BE2C (cell line): Measurements from ENCODE around the gene AHI1.

Source experiments
- DNase-seq: peaks from one replicate; pipeline ENCODE4 v3.0.0-alpha.2; 2020
- H3K27me3 ChIP-seq: fragments of 250-450 bp; sonication (Bioruptor Pico); 2 replicates; pipeline ENCODE4 v1.5.1; 2020; ENCODE audit warnings: mild to moderate bottlenecking
- H3K36me3 ChIP-seq: fragments of 250-450 bp; sonication (Bioruptor Pico); 2 replicates; pipeline ENCODE4 v1.5.1; 2020; ENCODE audit warnings: mild to moderate bottlenecking
- H3K4me1 ChIP-seq: fragments of 250-450 bp; sonication (Bioruptor Pico); 2 replicates; pipeline ENCODE4 v1.5.1; 2020
- H3K4me3 ChIP-seq: 2 replicates; pipeline ENCODE4 v1.5.1; 2011; ENCODE audit warnings: low read depth, low read length
- H3K9me3 ChIP-seq: fragments of 250-450 bp; sonication (Bioruptor Pico); 2 replicates; pipeline ENCODE4 v1.5.1; 2020
- TF ChIP-seq, protein P1 (sequence below): IDR thresholded peaks from 2 replicates; pipeline ENCODE4 v1.5.1; 2012; ENCODE audit warnings: mild to moderate bottlenecking, low read depth, low read length

Gene AHI1

DNA sequence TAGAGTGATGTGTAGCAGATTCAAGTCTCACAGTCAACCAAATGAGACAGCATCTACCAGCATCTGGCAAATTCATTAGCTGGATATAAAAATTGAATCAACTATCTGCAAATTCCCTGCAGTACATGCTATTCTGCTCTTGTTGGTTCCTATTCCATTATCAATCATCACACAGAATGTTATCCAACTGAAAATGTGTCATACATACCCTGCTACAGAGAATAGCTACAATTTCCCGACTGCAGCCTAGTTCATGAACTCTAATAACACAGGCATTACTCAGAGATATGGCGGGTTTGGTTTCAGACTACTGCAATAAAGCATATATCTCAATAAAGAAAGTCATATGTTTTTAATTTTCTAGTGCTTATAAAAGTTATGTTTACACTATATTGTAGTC, 78.4 kb downstream of the AHI1 start:
- no peaks in the 10 kb centered on the region for H3K9me3 ChIP-seq
- H3K36me3 ChIP-seq, result no peaks in the 10 kb centered on the region
- no peak for DNase-seq
- TF ChIP-seq, protein P1, sequence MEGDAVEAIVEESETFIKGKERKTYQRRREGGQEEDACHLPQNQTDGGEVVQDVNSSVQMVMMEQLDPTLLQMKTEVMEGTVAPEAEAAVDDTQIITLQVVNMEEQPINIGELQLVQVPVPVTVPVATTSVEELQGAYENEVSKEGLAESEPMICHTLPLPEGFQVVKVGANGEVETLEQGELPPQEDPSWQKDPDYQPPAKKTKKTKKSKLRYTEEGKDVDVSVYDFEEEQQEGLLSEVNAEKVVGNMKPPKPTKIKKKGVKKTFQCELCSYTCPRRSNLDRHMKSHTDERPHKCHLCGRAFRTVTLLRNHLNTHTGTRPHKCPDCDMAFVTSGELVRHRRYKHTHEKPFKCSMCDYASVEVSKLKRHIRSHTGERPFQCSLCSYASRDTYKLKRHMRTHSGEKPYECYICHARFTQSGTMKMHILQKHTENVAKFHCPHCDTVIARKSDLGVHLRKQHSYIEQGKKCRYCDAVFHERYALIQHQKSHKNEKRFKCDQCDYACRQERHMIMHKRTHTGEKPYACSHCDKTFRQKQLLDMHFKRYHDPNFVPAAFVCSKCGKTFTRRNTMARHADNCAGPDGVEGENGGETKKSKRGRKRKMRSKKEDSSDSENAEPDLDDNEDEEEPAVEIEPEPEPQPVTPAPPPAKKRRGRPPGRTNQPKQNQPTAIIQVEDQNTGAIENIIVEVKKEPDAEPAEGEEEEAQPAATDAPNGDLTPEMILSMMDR, result no peak
- H3K4me3 ChIP-seq, result no peak overlapping the region
- no peaks in the 10 kb centered on the region for H3K27me3 ChIP-seq
- no peaks in the 10 kb centered on the region for H3K4me1 ChIP-seq

DNA sequence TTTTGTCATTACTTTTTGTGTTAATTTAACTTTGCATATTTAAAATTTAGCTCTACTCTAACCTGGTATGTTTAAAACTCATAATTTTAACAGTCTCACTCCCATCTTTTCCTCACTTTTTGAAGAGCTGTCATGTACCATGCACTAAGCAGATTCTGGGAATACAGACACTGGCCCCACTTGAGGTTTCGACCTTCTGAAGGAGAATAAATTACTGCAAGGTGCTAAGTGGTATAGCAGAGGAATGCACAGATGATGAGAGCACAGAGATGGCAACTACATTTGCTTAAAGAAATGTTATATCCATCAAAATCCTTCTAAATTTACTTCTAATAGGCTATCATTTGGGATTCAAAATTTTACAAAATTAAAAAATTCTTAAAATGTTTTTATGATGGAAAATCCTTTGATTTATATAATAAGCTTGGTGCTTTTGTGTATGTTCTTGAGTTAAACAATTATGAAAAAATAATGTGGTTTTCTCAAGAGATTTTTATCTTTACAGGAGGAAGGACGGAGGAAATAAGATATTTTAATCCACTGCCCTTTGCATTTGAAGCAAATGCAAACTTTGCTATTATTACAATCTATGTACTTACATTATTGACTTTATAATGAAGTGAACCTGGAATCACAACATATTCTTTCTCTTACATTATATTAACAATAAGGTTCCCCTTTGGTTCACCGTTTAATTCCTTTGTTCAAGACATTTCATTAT, 79.3 kb downstream of the AHI1 start:
- no peaks in the 10 kb centered on the region for H3K27me3 ChIP-seq
- H3K9me3 ChIP-seq, result no peaks in the 10 kb centered on the region
- no peaks in the 10 kb centered on the region for H3K36me3 ChIP-seq
- TF ChIP-seq, protein P1, result no peak
- H3K4me1 ChIP-seq, result no peaks in the 10 kb centered on the region
- no peak overlapping the region for H3K4me3 ChIP-seq
- no peak for DNase-seq

DNA sequence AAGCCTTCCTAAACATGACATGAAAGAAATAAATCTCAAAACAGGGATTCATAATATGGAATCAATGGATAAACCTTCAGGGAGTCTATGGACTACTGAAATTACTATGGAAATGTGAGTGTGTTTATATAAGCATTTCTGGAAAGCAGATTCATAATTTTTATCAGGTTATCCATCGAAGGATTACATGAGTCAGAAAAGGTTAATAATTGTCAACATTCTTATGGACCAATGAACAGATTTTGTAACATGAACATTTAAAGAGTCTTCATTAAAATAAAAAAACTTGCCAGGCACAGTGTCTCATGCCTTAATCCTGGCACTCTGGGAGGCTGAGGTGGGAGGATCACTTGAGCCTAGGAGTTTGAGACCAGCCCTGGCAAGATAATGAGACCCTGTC, 84.8 kb downstream of the AHI1 start:
- no peak for DNase-seq
- H3K4me3 ChIP-seq, result no peak overlapping the region
- TF ChIP-seq, protein P1, result no peak
- H3K36me3 ChIP-seq, result no peaks in the 10 kb centered on the region
- no peaks in the 10 kb centered on the region for H3K9me3 ChIP-seq
- H3K4me1 ChIP-seq, result no peaks in the 10 kb centered on the region
- H3K27me3 ChIP-seq, result no peaks in the 10 kb centered on the region

DNA sequence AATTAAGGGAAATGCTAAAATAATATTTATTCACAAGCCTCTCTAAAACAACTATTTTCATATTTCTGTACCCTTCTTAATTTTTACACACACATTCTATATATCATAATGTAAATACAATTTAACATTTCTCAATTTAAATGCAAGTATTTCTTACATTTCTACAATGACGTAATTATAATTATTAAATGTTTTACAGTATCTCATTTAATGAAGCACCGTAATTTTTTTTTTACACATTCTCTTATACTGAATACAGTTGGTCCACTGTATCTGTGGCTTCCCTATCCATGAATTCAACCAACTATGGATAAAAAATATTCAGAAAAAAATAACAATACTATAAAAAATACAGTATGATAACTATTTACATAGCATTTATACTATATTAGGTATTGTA, 85.7 kb downstream of the AHI1 start:
- no peaks in the 10 kb centered on the region for H3K4me1 ChIP-seq
- TF ChIP-seq, protein P1, result no peak
- DNase-seq, result no peak
- no peaks in the 10 kb centered on the region for H3K9me3 ChIP-seq
- H3K36me3 ChIP-seq, result no peaks in the 10 kb centered on the region
- no peak overlapping the region for H3K4me3 ChIP-seq
- H3K27me3 ChIP-seq, result no peaks in the 10 kb centered on the region

DNA sequence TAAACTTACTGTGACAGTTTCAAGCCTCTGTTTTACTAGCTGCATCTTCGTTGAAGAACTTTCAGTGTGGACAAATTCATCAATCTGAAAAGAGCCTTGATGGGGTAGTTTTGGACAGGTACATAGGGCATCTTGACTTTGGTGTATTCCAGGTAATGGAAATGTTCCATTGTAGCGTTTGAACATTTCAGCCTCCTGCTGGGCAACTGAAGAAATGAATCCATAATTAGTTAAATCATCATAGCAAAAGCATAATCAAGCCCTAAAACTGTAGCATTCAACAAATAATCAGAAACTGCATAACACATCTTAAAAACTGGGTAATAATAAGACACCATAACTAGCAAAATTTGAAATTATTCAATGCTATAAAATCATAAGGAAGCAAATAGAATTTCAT, 86.2 kb downstream of the AHI1 start:
- no peak for DNase-seq

DNA sequence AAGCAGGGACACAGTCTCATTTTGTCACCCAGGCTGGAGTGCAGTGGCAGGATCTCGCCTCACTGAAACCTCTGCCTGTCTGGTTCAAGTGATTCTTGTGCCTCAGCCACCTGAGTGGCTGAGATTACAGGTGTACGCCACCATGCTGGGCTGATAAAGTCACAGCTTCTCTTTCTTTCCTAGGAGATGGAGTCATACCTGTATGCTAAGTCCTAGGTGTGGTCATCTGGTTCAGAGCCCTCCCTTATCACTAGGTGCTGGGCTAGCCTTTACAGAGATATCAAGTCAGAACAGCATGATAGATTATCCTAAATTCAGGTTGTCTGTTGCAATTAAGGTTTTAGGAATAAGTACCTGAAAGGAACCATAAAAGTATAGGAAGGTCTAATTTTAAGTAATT, 86.7 kb downstream of the AHI1 start:
- Histone ChIP-seq H3K36me3 (no peaks in the 10 kb centered on the region), H3K9me3 (no peaks in the 10 kb centered on the region), H3K4me1 (no peaks in the 10 kb centered on the region), H3K4me3 (no peak overlapping the region), H3K27me3 (no peaks in the 10 kb centered on the region)
- DNase-seq, result no peak
- TF ChIP-seq, protein P1, result no peak

More for the DNA sequence above, 86.2 kb downstream of the AHI1 start:
- TF ChIP-seq, protein P1, result peak; percentile 41
- Histone ChIP-seq H3K36me3 (no peaks in the 10 kb centered on the region), H3K4me3 (no peak overlapping the region), H3K4me1 (no peaks in the 10 kb centered on the region), H3K9me3 (no peaks in the 10 kb centered on the region), H3K27me3 (no peaks in the 10 kb centered on the region)
